ENCODE results near the gene PCNA.

GRCh38 chr20:5164645-5165625 lies 45.2 kb upstream of the PCNA start:
- no peak for TF ChIP-seq POLR2A (IDR thresholded peaks at IDR 0.05)
- TF ChIP-seq CTCF (IDR thresholded peaks at IDR 0.05), result no peak

Measured in uterus (tissue), 2 donors.